Lower lobe of right lung (tissue), 2 donors: Measurements from ENCODE around the gene APCDD1L. TPM values are rescaled to one million over a fixed set of nuclear protein-coding genes. Genes with fewer than 3 reads are reported as not detected.

ENCODE experiments used
- ATAC-seq, 2 donors: fragments of 200-7000 bp; cut with Tn5 transposase; one replicate each; pipeline ENCODE4 v1.9.1; 2020 to 2022; ENCODE audit warnings: mild to moderate bottlenecking in 2 of 2, moderate library complexity in 2 of 2
- DNase-seq: peaks from one replicate; pipeline ENCODE4 v3.0.0-alpha.2; 2020
- H3K27ac ChIP-seq: fragments of 200-600 bp; one replicate; pipeline ENCODE4 v1.8.0; 2022
- H3K27me3 ChIP-seq: fragments of 200-600 bp; one replicate; pipeline ENCODE4 v1.8.0; 2022; ENCODE audit warnings: low read depth
- H3K36me3 ChIP-seq: fragments of 200-600 bp; one replicate; pipeline ENCODE4 v1.8.0; 2022; ENCODE audit warnings: mild to moderate bottlenecking
- H3K4me1 ChIP-seq: fragments of 200-600 bp; one replicate; pipeline ENCODE4 v1.8.0; 2022
- H3K4me3 ChIP-seq: fragments of 200-600 bp; one replicate; pipeline ENCODE4 v1.8.0; 2022; ENCODE audit warnings: mild to moderate bottlenecking
- H3K9me3 ChIP-seq: fragments of 200-600 bp; one replicate; pipeline ENCODE4 v1.8.0; 2022
- intact Hi-C: fragments of 100-400 bp; cut with DNase I; formaldehyde crosslinking; loops from one replicate; pipeline ENCODE4 v1.11.0; 2022
- long read RNA-seq: library from polyadenylated mRNA; unstranded; transcript quantifications from one replicate; pipeline ENCODE4 v2.0.0, GENCODE V29; 2021
- total RNA-seq: library from RNA; stranded (reverse); fragmentation: NEBNext Ultra II Directional; extraction: Animal tissue kit (Norgen Biotek cat#: 25700); gene quantifications from one replicate; pipeline ENCODE4 v1.2.1, GENCODE V29; 2021
- TF ChIP-seq, protein P1 (sequence below): fragments of 200-600 bp; IDR thresholded peaks from one replicate; pipeline ENCODE4 v1.8.0; 2022; ENCODE audit warnings: antibody characterized with exemption, mild to moderate bottlenecking
- donor health status: DM: no; HTN: yes; CAD: no; lungs with severe emphysema.

APCDD1L gene
- total RNA-seq: not detected
- long read RNA-seq: 0 reads

DNA sequence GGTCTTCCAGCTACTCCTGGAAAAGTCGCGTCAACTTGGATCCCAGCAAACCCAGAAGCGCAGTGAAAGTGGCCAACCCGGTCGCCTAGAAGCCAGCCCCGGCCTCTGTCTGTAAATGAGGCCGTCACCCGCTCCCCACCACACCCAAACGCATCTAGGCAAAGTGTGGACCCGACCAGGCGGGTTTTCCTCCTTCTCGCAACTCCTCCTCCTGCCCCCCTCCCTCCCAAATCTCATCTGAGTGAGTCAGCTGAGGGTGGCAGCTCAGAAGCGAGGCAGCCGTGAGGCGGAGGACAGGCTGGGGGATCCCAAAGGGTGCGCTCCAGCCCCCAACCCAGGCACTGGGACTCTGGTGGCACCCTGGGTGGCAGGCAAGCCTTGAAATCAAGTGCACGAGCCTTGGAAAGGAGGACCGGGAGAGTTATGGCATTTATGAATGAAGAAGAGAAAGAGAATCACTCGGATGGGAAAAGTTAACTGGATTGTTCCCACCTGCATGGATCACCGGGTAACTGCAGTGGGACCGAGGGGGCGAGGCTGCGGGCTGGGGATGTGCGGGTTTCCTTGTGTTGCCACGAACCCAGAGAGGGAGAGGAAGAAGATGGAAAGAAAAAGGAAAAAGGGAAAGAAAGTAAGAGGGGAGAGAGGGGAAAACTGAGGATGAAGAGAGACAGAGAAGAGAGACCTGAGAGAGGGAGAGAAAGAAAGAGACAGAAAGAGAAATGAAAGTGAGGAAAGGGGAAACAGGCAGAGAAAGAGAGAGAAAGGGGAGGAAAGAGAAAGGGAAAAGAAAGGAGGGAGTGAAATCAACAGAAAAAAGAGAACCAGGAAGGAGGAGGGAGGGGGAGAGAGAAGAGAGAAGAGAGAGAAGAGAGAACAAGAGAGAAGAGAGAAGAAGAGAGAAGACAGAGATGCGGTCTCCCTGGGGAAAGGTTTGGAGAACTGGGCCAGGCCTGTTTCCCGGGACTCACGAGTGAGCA is at the start of gene APCDD1L:
Gene APCDD1L (minus strand): TSS at position 167 of the 980 bp plus-strand sequence. CDS start 692 bp downstream, outside the sequence.
- intact Hi-C loops: no loop called here
- ATAC-seq (no peak), DNase-seq (no peak)
- Histone ChIP-seq H3K4me1 (no peaks in the 10 kb centered on the region), H3K4me3 (no peak within 1 kb of the TSS), H3K27ac (no peak within 1 kb of the TSS), H3K36me3 (no peaks in the 10 kb centered on the region), H3K9me3 (no peaks in the 10 kb centered on the region), H3K27me3 (peaks cover 35% of the 10 kb centered on the region)
- TF ChIP-seq, protein P1, sequence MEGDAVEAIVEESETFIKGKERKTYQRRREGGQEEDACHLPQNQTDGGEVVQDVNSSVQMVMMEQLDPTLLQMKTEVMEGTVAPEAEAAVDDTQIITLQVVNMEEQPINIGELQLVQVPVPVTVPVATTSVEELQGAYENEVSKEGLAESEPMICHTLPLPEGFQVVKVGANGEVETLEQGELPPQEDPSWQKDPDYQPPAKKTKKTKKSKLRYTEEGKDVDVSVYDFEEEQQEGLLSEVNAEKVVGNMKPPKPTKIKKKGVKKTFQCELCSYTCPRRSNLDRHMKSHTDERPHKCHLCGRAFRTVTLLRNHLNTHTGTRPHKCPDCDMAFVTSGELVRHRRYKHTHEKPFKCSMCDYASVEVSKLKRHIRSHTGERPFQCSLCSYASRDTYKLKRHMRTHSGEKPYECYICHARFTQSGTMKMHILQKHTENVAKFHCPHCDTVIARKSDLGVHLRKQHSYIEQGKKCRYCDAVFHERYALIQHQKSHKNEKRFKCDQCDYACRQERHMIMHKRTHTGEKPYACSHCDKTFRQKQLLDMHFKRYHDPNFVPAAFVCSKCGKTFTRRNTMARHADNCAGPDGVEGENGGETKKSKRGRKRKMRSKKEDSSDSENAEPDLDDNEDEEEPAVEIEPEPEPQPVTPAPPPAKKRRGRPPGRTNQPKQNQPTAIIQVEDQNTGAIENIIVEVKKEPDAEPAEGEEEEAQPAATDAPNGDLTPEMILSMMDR: no peak

DNA sequence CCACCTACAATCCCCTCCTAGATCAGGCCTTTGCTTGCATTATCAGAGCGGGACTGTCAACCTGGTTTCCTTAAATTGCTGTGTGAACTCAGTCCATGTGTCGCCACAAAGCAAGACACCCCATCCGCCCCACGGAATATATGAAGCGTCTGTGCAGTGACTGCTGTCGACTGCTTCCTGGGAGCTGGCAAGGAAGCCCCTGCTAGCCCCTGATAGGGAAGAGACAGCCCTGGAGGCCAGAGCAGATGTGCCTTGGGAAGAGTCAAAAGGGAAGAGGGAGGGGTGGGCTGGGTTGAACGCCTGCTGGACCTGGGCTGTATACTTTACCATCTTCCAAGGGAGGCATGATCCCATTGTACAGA is 44.1 kb upstream of the APCDD1L start:
- TF ChIP-seq, protein P1: no peak
- H3K4me1 ChIP-seq: no peaks in the 10 kb centered on the region
- no peaks in the 10 kb centered on the region for H3K9me3 ChIP-seq
- DNase-seq (no peak), ATAC-seq (no peak)
- H3K27ac ChIP-seq: no peak overlapping the region
- intact Hi-C loops: no loop called here
- no peaks in the 10 kb centered on the region for H3K36me3 ChIP-seq
- H3K4me3 ChIP-seq: no peak overlapping the region
- H3K27me3 ChIP-seq: no peaks in the 10 kb centered on the region

DNA sequence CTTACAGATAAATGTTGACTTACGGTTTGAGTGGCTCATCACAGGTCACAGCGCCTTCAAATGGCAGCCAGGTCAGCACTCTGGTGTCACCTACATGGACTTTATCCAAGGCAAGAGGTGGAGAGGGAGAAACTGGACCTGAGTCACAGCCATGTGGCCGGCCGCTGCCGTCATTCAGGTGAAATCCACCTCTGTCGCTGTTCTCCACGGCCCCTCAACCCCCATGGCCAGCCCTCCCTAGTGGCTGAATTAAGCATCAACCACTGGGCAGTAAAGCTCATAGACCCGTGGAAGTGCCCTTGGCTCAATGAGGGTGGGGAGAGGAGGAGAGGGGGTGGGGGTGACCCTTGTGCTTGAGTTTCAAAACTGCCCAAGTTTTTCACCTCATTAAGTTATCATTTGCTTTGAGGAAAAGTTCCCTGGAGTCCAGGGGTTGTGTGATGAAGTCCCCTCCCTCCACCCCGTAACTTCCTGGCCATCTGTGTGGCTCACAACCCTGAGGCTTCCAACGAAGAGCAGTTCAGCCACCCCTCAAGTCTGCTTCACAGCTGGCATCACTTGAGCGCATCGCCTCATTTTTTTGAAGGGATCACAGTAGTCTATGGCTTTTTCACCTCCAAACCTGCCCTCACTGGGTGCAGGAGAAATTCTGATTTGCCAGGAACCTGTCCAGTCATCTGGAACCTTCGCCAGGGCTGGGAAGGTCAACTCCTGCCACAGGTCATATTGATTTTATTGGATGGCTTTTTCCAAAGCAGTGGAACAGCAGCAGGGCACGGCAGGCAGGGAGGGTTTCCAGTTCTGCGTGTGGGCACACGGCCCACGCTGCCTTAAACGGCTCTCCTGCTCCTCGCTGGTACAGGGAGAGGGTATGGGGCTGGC is 43.5 kb upstream of the APCDD1L start:
- Histone ChIP-seq H3K4me3 (no peak overlapping the region), H3K27me3 (no peaks in the 10 kb centered on the region), H3K27ac (no peak overlapping the region), H3K9me3 (no peaks in the 10 kb centered on the region), H3K36me3 (no peaks in the 10 kb centered on the region), H3K4me1 (no peaks in the 10 kb centered on the region)
- TF ChIP-seq, protein P1: no peak
- intact Hi-C loops: no loop called here
- no peak for ATAC-seq
- no peak for DNase-seq

DNA sequence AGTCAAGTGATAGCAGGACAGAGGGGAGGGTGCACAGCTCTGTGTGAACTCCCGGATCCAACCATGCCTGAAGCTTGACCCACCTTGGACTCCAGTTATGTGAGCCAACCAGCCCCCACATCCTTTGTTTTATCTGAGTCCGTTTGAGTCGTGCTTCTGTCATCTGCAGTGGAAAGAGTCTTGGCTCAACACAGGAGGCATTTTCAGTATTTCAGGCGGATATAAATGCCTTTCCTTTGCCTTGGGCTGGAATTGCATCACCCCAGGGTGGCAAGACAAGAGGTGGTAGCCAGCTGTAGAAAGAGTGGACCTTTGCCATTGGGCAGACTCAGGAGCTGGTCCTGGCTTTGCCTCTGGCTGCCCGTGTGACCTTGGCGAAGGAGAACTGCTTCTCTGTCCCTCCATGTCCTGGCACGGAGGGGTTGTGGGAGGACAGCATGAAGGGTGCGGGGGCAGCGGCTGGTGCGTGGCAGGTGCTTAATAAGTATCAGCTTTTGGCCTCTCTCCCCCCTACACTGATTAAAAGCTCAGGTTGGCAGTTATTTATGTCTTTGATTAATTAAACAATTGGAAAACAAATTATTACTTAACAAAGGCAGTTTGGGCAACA is 42.6 kb upstream of the APCDD1L start:
- H3K4me3 ChIP-seq: no peak overlapping the region
- intact Hi-C loops: no loop called here
- TF ChIP-seq, protein P1: no peak
- no peaks in the 10 kb centered on the region for H3K4me1 ChIP-seq
- no peaks in the 10 kb centered on the region for H3K9me3 ChIP-seq
- H3K27me3 ChIP-seq: no peaks in the 10 kb centered on the region
- no peaks in the 10 kb centered on the region for H3K36me3 ChIP-seq
- no peak overlapping the region for H3K27ac ChIP-seq
- DNase-seq: no peak
- no peak for ATAC-seq

DNA sequence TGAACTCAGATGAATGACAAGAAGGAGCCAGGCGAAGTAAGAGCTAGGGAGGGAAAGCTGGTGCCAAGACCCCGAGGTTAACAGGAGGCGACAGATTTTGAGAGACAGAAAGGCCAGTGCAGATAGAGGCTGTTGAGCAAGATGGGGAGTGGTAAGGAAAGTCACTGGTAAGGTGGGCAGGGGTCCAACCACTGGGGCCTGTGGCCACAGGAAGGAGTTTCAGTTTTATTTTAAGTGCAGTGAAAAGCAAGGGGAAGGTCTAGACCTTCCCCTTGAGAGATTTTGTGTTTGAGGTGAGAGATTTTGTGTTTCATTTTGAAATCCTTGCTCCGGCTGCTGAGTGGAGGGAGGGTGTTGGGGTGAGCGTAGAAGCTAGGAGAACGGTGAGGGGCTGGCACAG is 41.8 kb upstream of the APCDD1L start:
- H3K9me3 ChIP-seq: no peaks in the 10 kb centered on the region
- no peak overlapping the region for H3K4me3 ChIP-seq
- H3K36me3 ChIP-seq: no peaks in the 10 kb centered on the region
- H3K4me1 ChIP-seq: no peaks in the 10 kb centered on the region
- ATAC-seq (no peak), DNase-seq (no peak)
- TF ChIP-seq, protein P1: no peak
- no peak overlapping the region for H3K27ac ChIP-seq
- intact Hi-C loops: no loop called here
- H3K27me3 ChIP-seq: no peaks in the 10 kb centered on the region
